ENCODE data around the gene C11orf16. TPM values are rescaled to one million over a fixed set of nuclear protein-coding genes. Genes with fewer than 3 reads are reported as not detected.
"Not testable (repeated sequence)": the region's sequence is repeated elsewhere in the genome, so short reads cannot be mapped to it uniquely, and the experiment has no call there.

The C11orf16 gene
- not detected for total RNA-seq

GRCh38 chr11:8932564-8933180 lies at the start of gene C11orf16:
C11orf16 (minus strand) TSS chr11:8932947; CDS start chr11:8932308, 639 bp downstream.
- H3K4me3 ChIP-seq, result no peak within 1 kb of the TSS
- in situ Hi-C loops (cut with MboI; ENCODE audit: low pct_ligation_motif_present in 1 of 4, low pct_unique_long_range_greater_than_20kb in 1 of 4, low sequenced_read_pairs in 3 of 4), result no loop called here
- no peak for DNase-seq
- no peak for TF ChIP-seq CTCF (IDR thresholded peaks at IDR 0.05)
- no peak for TF ChIP-seq POLR2A (IDR thresholded peaks at IDR 0.05)
- TF ChIP-seq EP300 (IDR thresholded peaks at IDR 0.05; ENCODE audit: low read depth), result no peak
- TF ChIP-seq POLR2AphosphoS5 (IDR thresholded peaks at IDR 0.05), result no peak
- no peaks in the 10 kb centered on the region for H3K27me3 ChIP-seq
- H3K36me3 ChIP-seq, result no peaks in the 10 kb centered on the region
- no peaks in the 10 kb centered on the region for H3K4me1 ChIP-seq
- no peaks in the 10 kb centered on the region for H3K9me3 ChIP-seq
- intact Hi-C loops (cut with DNase I; ENCODE audit: low total_unique reads), result no loop called here
- H3K27ac ChIP-seq, result no peak within 1 kb of the TSS
- WGBS, 2 donors (ENCODE audit: low coverage in 1 of 2), result 82% methylated on average over 12 of the region's 12 CpGs; no CpG with 5 or more reads in 1 of the 2 donors

- no peaks in the 10 kb centered on the region for H3K27me3 ChIP-seq
- H3K4me3 ChIP-seq, result no peak overlapping the region
- TF ChIP-seq POLR2A (IDR thresholded peaks at IDR 0.05), result no peak
- no peak for TF ChIP-seq POLR2AphosphoS5 (IDR thresholded peaks at IDR 0.05)
- TF ChIP-seq EP300 (IDR thresholded peaks at IDR 0.05; ENCODE audit: low read depth), result no peak
- no peak for TF ChIP-seq CTCF (IDR thresholded peaks at IDR 0.05)
- DNase-seq, result no peak
- in situ Hi-C loops (cut with MboI; ENCODE audit: low pct_ligation_motif_present in 1 of 4, low pct_unique_long_range_greater_than_20kb in 1 of 4, low sequenced_read_pairs in 3 of 4) (no loop called here), intact Hi-C loops (cut with DNase I; ENCODE audit: low total_unique reads) (no loop called here)
- H3K27ac ChIP-seq, result no peak overlapping the region
- H3K36me3 ChIP-seq, result no peaks in the 10 kb centered on the region
- H3K4me1 ChIP-seq, result no peaks in the 10 kb centered on the region
- no peaks in the 10 kb centered on the region for H3K9me3 ChIP-seq
- 69 to 79% methylated on average over 3 of the region's 3 CpGs for WGBS, 2 donors (ENCODE audit: low coverage in 1 of 2)
Observed at GRCh38 chr11:8980485-8980884, 47.7 kb upstream of the C11orf16 start.

- in situ Hi-C loops (cut with MboI; ENCODE audit: low pct_ligation_motif_present in 1 of 4, low pct_unique_long_range_greater_than_20kb in 1 of 4, low sequenced_read_pairs in 3 of 4); H3K4me1 ChIP-seq; H3K27ac ChIP-seq; intact Hi-C loops (cut with DNase I; ENCODE audit: low total_unique reads); H3K27me3 ChIP-seq; H3K36me3 ChIP-seq; H3K9me3 ChIP-seq; H3K4me3 ChIP-seq; DNase-seq: not testable (repeated sequence)
- 90 to 100% methylated on average over 2 to 5 of the region's 7 CpGs for WGBS, 2 donors (ENCODE audit: low coverage in 1 of 2)
Observed at GRCh38 chr11:8979365-8979764, 46.6 kb upstream of the C11orf16 start.

- 68 to 84% methylated on average over 3 of the region's 3 CpGs for WGBS, 2 donors (ENCODE audit: low coverage in 1 of 2)
- in situ Hi-C loops (cut with MboI; ENCODE audit: low pct_ligation_motif_present in 1 of 4, low pct_unique_long_range_greater_than_20kb in 1 of 4, low sequenced_read_pairs in 3 of 4) (loop anchor here in 3 of 4 donors (25.0 kb wide), 1 partner anchor 286 kb away; the partner anchor contains the start of genes RPL27A (in 3 of the 3) and TRIM66 (in 3 of the 3)), intact Hi-C loops (cut with DNase I; ENCODE audit: low total_unique reads) (no loop called here)
- H3K36me3 ChIP-seq, result no peaks in the 10 kb centered on the region
- H3K9me3 ChIP-seq, result no peaks in the 10 kb centered on the region
- no peak for TF ChIP-seq CTCF (IDR thresholded peaks at IDR 0.05)
- no peak for TF ChIP-seq POLR2A (IDR thresholded peaks at IDR 0.05)
- TF ChIP-seq POLR2AphosphoS5 (IDR thresholded peaks at IDR 0.05), result no peak
- no peak for TF ChIP-seq EP300 (IDR thresholded peaks at IDR 0.05; ENCODE audit: low read depth)
- H3K27me3 ChIP-seq, result no peaks in the 10 kb centered on the region
- DNase-seq, result no peak
- H3K4me1 ChIP-seq, result no peaks in the 10 kb centered on the region
- no peak overlapping the region for H3K4me3 ChIP-seq
- no peak overlapping the region for H3K27ac ChIP-seq
Observed at GRCh38 chr11:8973121-8973520, 40.4 kb upstream of the C11orf16 start.

GRCh38 chr11:8971924-8972316 lies 39.2 kb upstream of the C11orf16 start:
- Histone ChIP-seq H3K4me3 (no peak overlapping the region), H3K27ac (no peak overlapping the region), H3K27me3 (no peaks in the 10 kb centered on the region), H3K4me1 (no peaks in the 10 kb centered on the region), H3K36me3 (no peaks in the 10 kb centered on the region), H3K9me3 (no peaks in the 10 kb centered on the region)
- TF ChIP-seq POLR2AphosphoS5 (IDR thresholded peaks at IDR 0.05) (no peak), CTCF (IDR thresholded peaks at IDR 0.05) (no peak), POLR2A (IDR thresholded peaks at IDR 0.05) (no peak), EP300 (IDR thresholded peaks at IDR 0.05; ENCODE audit: low read depth) (no peak)
- intact Hi-C loops (cut with DNase I; ENCODE audit: low total_unique reads) (no loop called here), in situ Hi-C loops (cut with MboI; ENCODE audit: low pct_ligation_motif_present in 1 of 4, low pct_unique_long_range_greater_than_20kb in 1 of 4, low sequenced_read_pairs in 3 of 4) (loop anchor here in 3 of 4 donors (25.0 kb wide), 1 partner anchor 285 kb away; the partner anchor contains the start of genes RPL27A (in 3 of the 3) and TRIM66 (in 3 of the 3))
- WGBS, 2 donors (ENCODE audit: low coverage in 1 of 2), result 72 to 82% methylated on average over 1 of the region's 1 CpG
- DNase-seq, result no peak

Data from transverse colon (tissue), 4 donors.